HCT116 (cell line): Measurements from ENCODE around the gene IDH3G. TPM values are rescaled to one million over a fixed set of nuclear protein-coding genes. Genes with fewer than 3 reads are reported as not detected.
A peak's percentile ranks its signal among the peaks of the same experiment; 100 is the strongest.

Experiments
- ATAC-seq: fragments of 200-7000 bp; cut with Tn5 transposase; 2 replicates; pipeline ENCODE4 v1.9.1; 2020; ENCODE audit warnings: mild to moderate bottlenecking, moderate library complexity
- BruUV-seq: library from RNA; stranded (reverse); fragments of 400-500 nt; replicated peaks from 2 replicates; lab custom pipeline; 2021; lab: Mats Ljungman, UMichigan
- CTCF ChIA-PET: fragments of 300-600 bp; sonication (Branson Sonifier 250); formaldehyde crosslinking; loops from one replicate; lab custom pipeline; 2021; ENCODE audit warnings: antibody characterized with exemption; lab: Charles Lee
- POLR2A ChIA-PET: fragments of 300-600, 350-600 bp; sonication (Branson Sonifier 250); formaldehyde crosslinking; loops from one replicate; lab custom pipeline; 2021; ENCODE audit warnings: antibody characterized with exemption; lab: Charles Lee
- RAD21 ChIA-PET, 2 experiments: fragments of 300-600 bp; sonication (Branson Sonifier 250); formaldehyde crosslinking; loops; one replicate each; lab custom pipeline; 2023; ENCODE audit warnings: low total read pairs in 2 of 2; ENCODE audit not compliant: uncharacterized antibody in 2 of 2, unreplicated experiment in 2 of 2, low non-redundant PET in 1 of 2; lab: Charles Lee
- DNase-seq: peaks from one replicate; pipeline ENCODE4 v3.0.0-alpha.2; 2010; ENCODE audit warnings: low read depth, low spot score
- H2AFZ ChIP-seq: fragments of 200-600 bp; shearing (Covaris generic), sonication (generic); 2 replicates; pipeline ENCODE4 v1.6.1; 2017; ENCODE audit warnings: low read depth, mixed run types, mixed read lengths, antibody characterized with exemption, low read length; ENCODE audit not compliant: poor library complexity, severe bottlenecking
- H3K27ac ChIP-seq: 2 replicates; pipeline ENCODE4 v1.5.1; 2012; ENCODE audit warnings: low read depth, low read length
- H3K27me3 ChIP-seq: fragments of 200-600 bp; sonication (generic); 2 replicates; pipeline ENCODE4 v1.6.1; 2016; ENCODE audit warnings: mixed run types, low read length, mixed read lengths; ENCODE audit not compliant: insufficient read depth
- H3K36me3 ChIP-seq, 2 experiments: fragments of 200-500 bp in 1 of 2; fragments of 200-600 bp in 1 of 2; sonication (Bioruptor generic) in 1 of 2; sonication (generic) in 1 of 2; 2 replicates each; pipeline versions ENCODE4 v1.5.1 to v1.6.1; 2014 to 2016; ENCODE audit warnings: low read length in 2 of 2, inconsistent platforms in 1 of 2, mixed read lengths in 1 of 2, mixed run types in 1 of 2; ENCODE audit not compliant: insufficient read depth in 2 of 2, control insufficient read depth in 1 of 2
- H3K4me1 ChIP-seq, 2 experiments: fragments of 200-600 bp in 1 of 2; sonication (generic) in 1 of 2; 2 replicates each; pipeline versions ENCODE4 v1.5.1 to v1.6.1; 2012 to 2017; ENCODE audit warnings: low read length in 2 of 2, inconsistent platforms in 1 of 2, mild to moderate bottlenecking in 1 of 2, mixed read lengths in 1 of 2, mixed run types in 1 of 2, moderate library complexity in 1 of 2; ENCODE audit not compliant: insufficient read depth in 2 of 2, control insufficient read depth in 1 of 2
- H3K4me2 ChIP-seq: fragments of 200-600 bp; sonication (generic); 2 replicates; pipeline ENCODE4 v1.6.1; 2017; ENCODE audit warnings: mixed run types, low read length, mixed read lengths
- H3K4me3 ChIP-seq, 2 experiments: fragments of 200-600 bp in 1 of 2; sonication (generic) in 1 of 2; replicated peaks in 1 of 2; 2 replicates each; pipeline ENCODE4 v1.5.1; 2011 to 2016; ENCODE audit warnings: low read length in 2 of 2, control low read depth in 1 of 2, low read depth in 1 of 2, mild to moderate bottlenecking in 1 of 2, mixed read lengths in 1 of 2, mixed run types in 1 of 2
- H3K79me2 ChIP-seq: fragments of 200-600 bp; sonication (generic); 2 replicates; pipeline ENCODE4 v1.6.1; 2017; ENCODE audit warnings: mild to moderate bottlenecking, mixed run types, low read length, moderate library complexity, mixed read lengths; ENCODE audit not compliant: insufficient read depth
- H3K9ac ChIP-seq: fragments of 200-600 bp; sonication (generic); 2 replicates; pipeline ENCODE4 v1.6.1; 2016; ENCODE audit warnings: low read length, mixed read lengths
- H3K9me2 ChIP-seq: fragments of 200-600 bp; sonication (generic), shearing (Covaris generic); 2 replicates; pipeline ENCODE4 v1.6.1; 2017; ENCODE audit warnings: mixed run types, mild to moderate bottlenecking, moderate library complexity; ENCODE audit not compliant: insufficient read depth
- H3K9me3 ChIP-seq, 2 experiments: fragments of 200-500 bp in 1 of 2; fragments of 200-600 bp in 1 of 2; sonication (Bioruptor generic) in 1 of 2; sonication (generic) in 1 of 2; 2 replicates each; pipeline ENCODE4 v1.6.1; 2014 to 2017; ENCODE audit warnings: low read length in 2 of 2, mixed read lengths in 2 of 2, inconsistent platforms in 1 of 2, low read depth in 1 of 2, mild to moderate bottlenecking in 1 of 2, mixed run types in 1 of 2, moderate library complexity in 1 of 2; ENCODE audit not compliant: control insufficient read depth in 1 of 2, insufficient read depth in 1 of 2
- H4K20me1 ChIP-seq: fragments of 200-600 bp; sonication (generic), shearing (Covaris generic); 2 replicates; pipeline ENCODE4 v1.6.1; 2017; ENCODE audit warnings: mixed run types, mild to moderate bottlenecking, moderate library complexity; ENCODE audit not compliant: insufficient read depth
- ATF3 ChIP-seq: IDR thresholded peaks from 2 replicates; pipeline ENCODE4 v1.6.1; 2012
- CTCF ChIP-seq, 3 experiments: fragments of 200-600 bp in 1 of 3; sonication (generic) in 1 of 3; IDR thresholded peaks in 2 of 3; conservative IDR thresholded peaks in 1 of 3; 2 replicates each; pipeline ENCODE4 v1.5.1; 2012 to 2017; ENCODE audit warnings: low read depth in 2 of 3, low read length in 2 of 3, antibody characterized with exemption in 1 of 3, borderline replicate concordance in 1 of 3, control low read depth in 1 of 3, mild to moderate bottlenecking in 1 of 3, mixed read lengths in 1 of 3, mixed run types in 1 of 3, moderate library complexity in 1 of 3; ENCODE audit not compliant: insufficient read depth in 1 of 3
- ELF1 ChIP-seq: IDR thresholded peaks from 2 replicates; pipeline ENCODE4 v1.6.1; 2012; ENCODE audit warnings: low read depth, borderline replicate concordance
- EZH2phosphoT487 ChIP-seq: fragments of 200-600 bp; IDR thresholded peaks from 2 replicates; pipeline ENCODE4 v1.6.1; 2018; ENCODE audit warnings: antibody characterized with exemption, borderline replicate concordance
- JUND ChIP-seq: IDR thresholded peaks from 2 replicates; pipeline ENCODE4 v1.6.1; 2012
- POLR2A ChIP-seq: IDR thresholded peaks from 2 replicates; pipeline ENCODE4 v1.7.0; 2011; ENCODE audit warnings: borderline replicate concordance; ENCODE audit not compliant: insufficient read depth, insufficient read length; ENCODE audit errors: extremely low read depth
- POLR2AphosphoS5 ChIP-seq: IDR thresholded peaks from 2 replicates; pipeline ENCODE4 v1.6.1; 2011; ENCODE audit warnings: mild to moderate bottlenecking, low read depth, low read length, moderate library complexity
- RAD21 ChIP-seq: IDR thresholded peaks from 2 replicates; pipeline ENCODE4 v1.6.1; 2012; ENCODE audit warnings: low read depth, mild to moderate bottlenecking
- SIN3A ChIP-seq: IDR thresholded peaks from 2 replicates; pipeline ENCODE4 v1.6.1; 2012; ENCODE audit warnings: low read depth
- SRF ChIP-seq: IDR thresholded peaks from 2 replicates; pipeline ENCODE4 v1.6.1; 2012; ENCODE audit warnings: low read depth
- TCF7L2 ChIP-seq: IDR thresholded peaks from 2 replicates; pipeline ENCODE4 v1.7.0; 2011; ENCODE audit warnings: borderline replicate concordance, inconsistent platforms; ENCODE audit not compliant: insufficient read depth, insufficient read length; ENCODE audit errors: extremely low read depth
- intact Hi-C: fragments of 100-400 bp; cut with micrococcal nuclease; formaldehyde crosslinking; loops from 2 replicates; pipeline ENCODE4 v1.10.0; 2022
- total RNA-seq: library from RNA; stranded (reverse); gene quantifications from one replicate; pipeline ENCODE4 v1.2.1, GENCODE V29; 2021; ENCODE audit not compliant: unreplicated experiment

IDH3G gene
- total RNA-seq, 1 experiment from 2014 or later = 49.7 TPM

GRCh38 chrX:153820601-153821000, 26.4 kb upstream of the IDH3G start (continued):
- TF ChIP-seq CTCF (IDR thresholded peaks at IDR 0.05 in 2 of 3, conservative IDR thresholded peaks at IDR 0.05 in 1 of 3; ENCODE audit: borderline replicate concordance in 1 of 3, insufficient read depth in 1 of 3, low read depth in 2 of 3, low read length in 2 of 3) = no peak
- TF ChIP-seq POLR2A = no peak
- no peak for TF ChIP-seq EZH2phosphoT487
- no peak for TF ChIP-seq RAD21
- no peak for TF ChIP-seq SRF
- no peak for TF ChIP-seq ELF1
- TF ChIP-seq POLR2AphosphoS5 = no peak
- no peak for TF ChIP-seq SIN3A
- no peak for TF ChIP-seq JUND
- TF ChIP-seq ATF3 = no peak
- TF ChIP-seq TCF7L2 = no peak

- Histone ChIP-seq H3K9ac (peak overlapping the region; percentile 23; the same call in 1 of the 2 replicates), H3K79me2 (no peaks in the 10 kb centered on the region), H3K9me3 (no peaks in the 10 kb centered on the region), H3K27ac (no peak overlapping the region; the same call in 1 of the 2 replicates), H4K20me1 (no peaks in the 10 kb centered on the region), H3K36me3 (no peaks in the 10 kb centered on the region), H3K4me3 (peak overlapping the region; percentile 22 to 46), H3K9me2 (no peaks in the 10 kb centered on the region), H3K27me3 (no peaks in the 10 kb centered on the region), H3K4me2 (peak overlapping the region; percentile 68), H3K4me1 (peaks cover 0 to 9% of the 10 kb centered on the region in 2 experiments; a peak in 2 of 4 replicates), H2AFZ (no peak overlapping the region)
- peak; percentile 18; the same call in 1 of the 2 replicates for ATAC-seq
- intact Hi-C loops = no loop called here
- no peak for DNase-seq
- no TSS peak for BruUV-seq
- ChIA-PET POLR2A (no interaction called here), CTCF (no interaction called here), RAD21 (no interaction called here)
- no peak for TF ChIP-seq EZH2phosphoT487
These were observed 25.3 kb upstream of the IDH3G start for GRCh38 chrX:153819384-153820040.
